Vagina (tissue), 2 donors: Measurements from ENCODE around the gene KCTD16.

Source experiments
- CTCF ChIP-seq, 3 experiments: fragments of 450-650 bp in 2 of 3; fragments of 200-600 bp in 1 of 3; sonication (generic) in 1 of 3; IDR thresholded peaks; one replicate each; pipeline ENCODE4 v1.5.1; 2017 to 2019; ENCODE audit warnings: antibody characterized with exemption in 3 of 3, mild to moderate bottlenecking in 2 of 3, moderate library complexity in 2 of 3
- POLR2A ChIP-seq, 2 donors: fragments of 450-650 bp; IDR thresholded peaks; one replicate each; pipeline ENCODE4 v1.6.1; 2017; ENCODE audit warnings: antibody characterized with exemption in 2 of 2, mild to moderate bottlenecking in 2 of 2, moderate library complexity in 2 of 2
- POLR2AphosphoS5 ChIP-seq, 2 donors: sonication (generic); formaldehyde crosslinking; IDR thresholded peaks; one replicate each; pipeline ENCODE4 v1.9.0; 2017; ENCODE audit warnings: antibody characterized with exemption in 2 of 2, mild to moderate bottlenecking in 2 of 2, low read depth in 1 of 2; ENCODE audit not compliant: insufficient read depth in 1 of 2

- TF ChIP-seq CTCF (IDR thresholded peaks at IDR 0.05) (no peak), POLR2A (IDR thresholded peaks at IDR 0.05) (no peak), POLR2AphosphoS5 (IDR thresholded peaks at IDR 0.05; ENCODE audit: insufficient read depth in 1 of 2, low read depth in 1 of 2) (no peak)
These were observed 235.8 kb downstream of the KCTD16 start for GRCh38 chr5:144406442-144406841.
